GM12865 (cell line): ENCODE data around the gene HMGN3.

Experiments
- DNase-seq: peaks from one replicate; pipeline ENCODE4 v3.0.0; 2010; ENCODE audit warnings: low read depth
- H3K4me3 ChIP-seq: 2 replicates; pipeline ENCODE4 v1.5.1; 2011; ENCODE audit warnings: mild to moderate bottlenecking, low read depth, low read length, control low read depth
- CTCF ChIP-seq: IDR thresholded peaks from 2 replicates; pipeline ENCODE4 v1.5.1; 2011; ENCODE audit warnings: low read length, control low read depth, low read depth, inconsistent platforms; ENCODE audit not compliant: insufficient read depth; ENCODE audit errors: missing control alignments

HMGN3 gene

GRCh38 chr6:79170431-79170830 lies 64.1 kb downstream of the HMGN3 start:
- TF ChIP-seq CTCF, result no peak
- H3K4me3 ChIP-seq, result no peak overlapping the region
- no peak for DNase-seq

DNA sequence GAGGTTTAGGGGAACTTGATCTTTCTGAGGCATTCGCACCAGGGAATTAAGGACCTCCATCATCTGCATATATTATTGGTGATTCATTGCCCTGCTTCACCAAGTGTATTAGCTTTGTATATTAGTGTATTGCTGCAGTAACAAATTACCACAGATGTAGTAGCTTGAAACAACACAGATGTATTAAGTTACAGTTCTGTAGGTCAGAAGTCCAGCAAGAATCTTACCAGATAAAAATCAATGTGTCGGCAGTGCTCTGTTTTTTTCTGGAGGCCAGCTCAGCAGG lies 65.8 kb downstream of the HMGN3 start:
- no peak for DNase-seq
- no peak overlapping the region for H3K4me3 ChIP-seq
- TF ChIP-seq CTCF, result no peak

DNA sequence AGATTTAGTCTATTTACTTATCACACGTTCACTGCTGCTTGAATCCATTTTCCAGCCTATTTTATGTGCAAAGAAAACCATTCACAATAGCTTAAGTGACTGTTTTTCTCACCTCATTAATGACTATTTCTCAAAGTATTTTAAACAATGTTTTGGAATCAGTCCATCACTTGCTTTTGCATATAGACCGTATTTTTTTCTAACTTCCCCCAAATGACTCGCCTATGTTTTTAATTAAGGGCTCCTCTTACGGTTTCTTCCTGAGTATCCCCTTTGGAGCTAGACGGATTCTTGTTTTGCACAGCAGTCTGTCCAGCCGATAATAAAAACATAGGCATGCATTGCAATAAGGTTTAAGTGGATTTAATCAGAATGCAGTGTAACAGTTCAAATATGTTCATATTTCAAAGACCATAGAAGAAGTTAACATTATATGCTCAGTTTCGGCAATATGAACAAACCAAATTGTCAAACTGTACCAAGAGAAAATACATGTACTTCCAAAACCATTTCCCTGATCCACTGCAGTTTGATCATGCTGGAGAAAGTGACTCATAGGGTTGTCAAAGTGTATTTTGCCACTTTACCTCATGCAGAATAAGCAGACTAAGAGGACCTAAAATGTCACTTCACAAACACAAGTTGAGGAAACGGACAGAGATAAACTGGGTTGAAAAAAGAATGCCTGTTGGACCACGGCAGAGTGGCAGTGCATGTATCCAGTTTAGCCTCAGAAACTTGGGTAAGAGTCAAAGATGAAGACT lies 66.4 kb downstream of the HMGN3 start:
- no peak for DNase-seq
- no peak overlapping the region for H3K4me3 ChIP-seq

GRCh38 chr6:79159846-79160245 lies 74.6 kb downstream of the HMGN3 start:
- no peak overlapping the region for H3K4me3 ChIP-seq
- DNase-seq, result no peak
- no peak for TF ChIP-seq CTCF

More for the DNA sequence above, 66.4 kb downstream of the HMGN3 start:
- no peak for TF ChIP-seq CTCF

- no peak for TF ChIP-seq CTCF
- no peak for DNase-seq
- no peak overlapping the region for H3K4me3 ChIP-seq
Measured at GRCh38 chr6:79158856-79159516, 75.5 kb downstream of the HMGN3 start.

DNA sequence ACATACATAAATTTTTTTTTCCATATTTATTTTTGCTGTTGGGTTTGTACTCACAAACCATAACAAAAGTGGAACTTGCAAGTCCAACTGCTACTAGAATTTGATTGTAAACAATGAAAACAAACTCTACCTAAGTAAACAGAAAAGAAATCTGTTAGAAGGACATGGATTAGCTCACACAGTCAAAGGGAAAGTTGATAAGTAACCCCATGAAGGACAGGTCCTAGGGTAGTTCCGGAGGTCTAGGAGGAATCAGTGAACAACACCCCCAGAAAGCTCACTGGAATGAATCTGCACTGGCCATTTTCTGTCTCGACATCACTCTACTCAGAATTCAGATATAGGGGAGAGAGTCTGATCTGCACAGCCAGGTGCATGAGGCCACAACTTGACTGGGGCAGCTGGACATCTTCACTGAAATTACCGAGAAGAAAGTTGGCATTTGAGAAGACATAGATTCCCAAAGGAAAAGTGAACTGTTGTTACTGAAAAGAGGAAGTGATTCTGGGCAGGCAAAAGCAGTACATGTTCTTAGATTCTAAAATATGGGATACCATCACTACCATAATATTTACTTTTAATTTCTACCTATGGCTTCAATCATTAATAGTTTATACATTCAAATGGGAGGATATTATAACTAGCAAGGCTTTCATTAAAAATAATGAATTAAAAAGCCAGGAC lies 76.4 kb downstream of the HMGN3 start:
- no peak for TF ChIP-seq CTCF
- no peak for DNase-seq
- no peak overlapping the region for H3K4me3 ChIP-seq

GRCh38 chr6:79152269-79152737 lies 82.2 kb downstream of the HMGN3 start:
- H3K4me3 ChIP-seq, result no peak overlapping the region
- TF ChIP-seq CTCF, result no peak
- DNase-seq, result no peak
